HepG2 (cell line): ENCODE data around the gene GNG5. TPM values are rescaled to one million over a fixed set of nuclear protein-coding genes. Genes with fewer than 3 reads are reported as not detected.

Experiments used
- ADNP ChIP-seq: sonication (generic); formaldehyde crosslinking; IDR thresholded peaks from 2 replicates; pipeline ENCODE4 v1.4.0; 2020; ENCODE audit warnings: missing genetic modification reagents
- BCL6 ChIP-seq: IDR thresholded peaks from 2 replicates; pipeline ENCODE4 v1.6.1; 2016; ENCODE audit warnings: missing genetic modification reagents, missing compliant biosample characterization
- CENPT ChIP-seq: sonication (generic); formaldehyde crosslinking; IDR thresholded peaks from 2 replicates; pipeline ENCODE4 v1.8.0; 2022; ENCODE audit warnings: low read depth, mild to moderate bottlenecking, moderate library complexity, missing genetic modification reagents
- CSRNP2 ChIP-seq: sonication (generic); formaldehyde crosslinking; conservative IDR thresholded peaks from 2 replicates; pipeline ENCODE4 v1.8.0; 2022; ENCODE audit warnings: low read depth, missing genetic modification reagents
- ETV5 ChIP-seq: IDR thresholded peaks from 2 replicates; pipeline ENCODE4 v1.6.1; 2018; ENCODE audit warnings: missing biosample characterization, missing genetic modification reagents, inconsistent platforms, borderline replicate concordance
- EZH2 ChIP-seq: conservative IDR thresholded peaks from 2 replicates; pipeline ENCODE4 v1.6.1; 2012; ENCODE audit warnings: mild to moderate bottlenecking, low read depth, low read length, moderate library complexity
- FOXP1 ChIP-seq, 2 experiments: fragments of 450-650 bp in 1 of 2; IDR thresholded peaks; 2 replicates each; pipeline ENCODE4 v1.6.1; 2017 to 2018; ENCODE audit warnings: antibody characterized with exemption in 1 of 2
- HOXA9 ChIP-seq: sonication (generic); formaldehyde crosslinking; IDR thresholded peaks from 2 replicates; pipeline ENCODE4 v1.8.1; 2022; ENCODE audit warnings: missing genetic modification reagents, mild to moderate bottlenecking, moderate library complexity, borderline replicate concordance
- JUN ChIP-seq: sonication (generic); formaldehyde crosslinking; IDR thresholded peaks from 2 replicates; pipeline ENCODE4 v1.4.0; 2020; ENCODE audit warnings: mild to moderate bottlenecking, missing genetic modification reagents
- KAT8 ChIP-seq: IDR thresholded peaks from 2 replicates; pipeline ENCODE4 v1.6.1; 2016; ENCODE audit warnings: missing genetic modification reagents, missing compliant biosample characterization
- MLLT10 ChIP-seq: sonication (generic); formaldehyde crosslinking; IDR thresholded peaks from 2 replicates; pipeline ENCODE4 v1.4.0; 2020; ENCODE audit warnings: missing genetic modification reagents
- PREB ChIP-seq: sonication (generic); formaldehyde crosslinking; IDR thresholded peaks from 2 replicates; pipeline ENCODE4 v1.4.0; 2020; ENCODE audit warnings: missing genetic modification reagents
- TIGD3 ChIP-seq: sonication (generic); formaldehyde crosslinking; IDR thresholded peaks from 2 replicates; pipeline ENCODE4 v1.5.1; 2020; ENCODE audit warnings: mild to moderate bottlenecking, missing genetic modification reagents, borderline replicate concordance
- TOPORS ChIP-seq: sonication (generic); formaldehyde crosslinking; IDR thresholded peaks from 2 replicates; pipeline ENCODE4 v1.8.0; 2023; ENCODE audit warnings: mild to moderate bottlenecking, missing genetic modification reagents
- XRCC5 ChIP-seq: fragments of 200-400 bp; formaldehyde crosslinking; optimal IDR thresholded peaks from 2 replicates; pipeline ENCODE3; 2017; ENCODE audit warnings: mild to moderate bottlenecking, low read length
- ZNF296 ChIP-seq: sonication (generic); formaldehyde crosslinking; conservative IDR thresholded peaks from 2 replicates; pipeline ENCODE4 v1.5.0; 2020; ENCODE audit warnings: mild to moderate bottlenecking, missing genetic modification reagents
- ZNF577 ChIP-seq: sonication (generic); formaldehyde crosslinking; IDR thresholded peaks from 2 replicates; pipeline ENCODE4 v1.4.0; 2020; ENCODE audit warnings: mild to moderate bottlenecking, low read depth, missing genetic modification reagents, borderline replicate concordance
- polyA plus RNA-seq, 8 experiments: library from polyadenylated mRNA; depleted of rRNA in 3 of 8; stranded (reverse) in 7 of 8; unstranded in 1 of 8; fragments of >200 nt; fragmentation: Illumina TruSeq in 4 of 8; extraction: Trizol in 4 of 8; gene quantifications; 2 replicates each; pipeline versions ENCODE4 v1.2.1 to v1.2.3, GENCODE V29; 2011 to 2016; ENCODE audit warnings: low read depth in 4 of 8, missing spikeins in 1 of 8, mixed read lengths in 1 of 8; ENCODE audit not compliant: insufficient read depth in 1 of 8
- total RNA-seq, 5 experiments: library from RNA; depleted of rRNA; stranded (reverse); fragments of >200 nt; fragmentation: Illumina TruSeq; extraction: Trizol; gene quantifications; 2 replicates each; pipeline ENCODE4 v1.2.3, GENCODE V29; 2016; ENCODE audit warnings: low read depth in 1 of 5
- TF ChIP-seq, protein P1 (sequence below), 2 experiments: IDR thresholded peaks; 2 replicates each; pipeline ENCODE4 v1.6.1; 2011 to 2012; ENCODE audit warnings: low read length in 2 of 2, borderline replicate concordance in 1 of 2, low read depth in 1 of 2, mild to moderate bottlenecking in 1 of 2, moderate library complexity in 1 of 2

The GNG5 gene
- total and polyA plus RNA-seq, 2 of the 13 experiments (the other 11 are each of a cell fraction or from before 2014, with no cell fraction given): 103 to 137 TPM

GRCh38 chr1:84506729-84507453 is 510 bp upstream of the GNG5 start (continued):
- no peak; the same call in 1 of the 2 replicates for TF ChIP-seq TOPORS
- TF ChIP-seq CENPT (CRISPR knock-in tag): no peak
- no peak for TF ChIP-seq FOXP1 (IDR thresholded peaks at IDR 0.05)
- no peak for TF ChIP-seq FOXP1 (CRISPR knock-in tag; IDR thresholded peaks at IDR 0.05)
- TF ChIP-seq, protein P1, sequence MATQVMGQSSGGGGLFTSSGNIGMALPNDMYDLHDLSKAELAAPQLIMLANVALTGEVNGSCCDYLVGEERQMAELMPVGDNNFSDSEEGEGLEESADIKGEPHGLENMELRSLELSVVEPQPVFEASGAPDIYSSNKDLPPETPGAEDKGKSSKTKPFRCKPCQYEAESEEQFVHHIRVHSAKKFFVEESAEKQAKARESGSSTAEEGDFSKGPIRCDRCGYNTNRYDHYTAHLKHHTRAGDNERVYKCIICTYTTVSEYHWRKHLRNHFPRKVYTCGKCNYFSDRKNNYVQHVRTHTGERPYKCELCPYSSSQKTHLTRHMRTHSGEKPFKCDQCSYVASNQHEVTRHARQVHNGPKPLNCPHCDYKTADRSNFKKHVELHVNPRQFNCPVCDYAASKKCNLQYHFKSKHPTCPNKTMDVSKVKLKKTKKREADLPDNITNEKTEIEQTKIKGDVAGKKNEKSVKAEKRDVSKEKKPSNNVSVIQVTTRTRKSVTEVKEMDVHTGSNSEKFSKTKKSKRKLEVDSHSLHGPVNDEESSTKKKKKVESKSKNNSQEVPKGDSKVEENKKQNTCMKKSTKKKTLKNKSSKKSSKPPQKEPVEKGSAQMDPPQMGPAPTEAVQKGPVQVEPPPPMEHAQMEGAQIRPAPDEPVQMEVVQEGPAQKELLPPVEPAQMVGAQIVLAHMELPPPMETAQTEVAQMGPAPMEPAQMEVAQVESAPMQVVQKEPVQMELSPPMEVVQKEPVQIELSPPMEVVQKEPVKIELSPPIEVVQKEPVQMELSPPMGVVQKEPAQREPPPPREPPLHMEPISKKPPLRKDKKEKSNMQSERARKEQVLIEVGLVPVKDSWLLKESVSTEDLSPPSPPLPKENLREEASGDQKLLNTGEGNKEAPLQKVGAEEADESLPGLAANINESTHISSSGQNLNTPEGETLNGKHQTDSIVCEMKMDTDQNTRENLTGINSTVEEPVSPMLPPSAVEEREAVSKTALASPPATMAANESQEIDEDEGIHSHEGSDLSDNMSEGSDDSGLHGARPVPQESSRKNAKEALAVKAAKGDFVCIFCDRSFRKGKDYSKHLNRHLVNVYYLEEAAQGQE (IDR thresholded peaks at IDR 0.05; ENCODE audit: borderline replicate concordance in 1 of 2, low read depth in 1 of 2, low read length in 2 of 2): no peak
- no peak for TF ChIP-seq ZNF577 (CRISPR knock-in tag)
- TF ChIP-seq PREB (CRISPR knock-in tag): no peak
- no peak for TF ChIP-seq ETV5 (CRISPR knock-in tag)
- 0 out of 2 replicates have a peak, but pooled peaks have one; percentile 10 for TF ChIP-seq KAT8
- no peak for TF ChIP-seq EZH2
- no peak for TF ChIP-seq TIGD3 (CRISPR knock-in tag)
- no peak; the same call in 1 of the 2 replicates for TF ChIP-seq BCL6 (CRISPR knock-in tag)
- no peak for TF ChIP-seq JUN (CRISPR knock-in tag)
- TF ChIP-seq ZNF296: no peak
- no peak for TF ChIP-seq HOXA9 (CRISPR knock-in tag)
- TF ChIP-seq CSRNP2 (CRISPR knock-in tag): no peak
- TF ChIP-seq XRCC5: no peak
- no peak for TF ChIP-seq ADNP
- TF ChIP-seq MLLT10 (CRISPR knock-in tag): no peak
